ENCODE measurements around the gene ZC3H10.

GRCh38 chr12:56082967-56083366, 35.1 kb upstream of the ZC3H10 start:
- no peak for TF ChIP-seq CTCF (IDR thresholded peaks at IDR 0.05)
- no peak for TF ChIP-seq POLR2A (IDR thresholded peaks at IDR 0.05)

All from transverse colon (tissue), 3 donors.